Activated CD4-positive, alpha-beta T cell treated with anti-CD3 and anti-CD28 coated beads for 4 hours (primary cell): ENCODE results near the gene GPRC6A.
"Not testable (repeated sequence)": the region's sequence is repeated elsewhere in the genome, so short reads cannot be mapped to it uniquely, and the experiment has no call there.

Experiments
- DNase-seq, 2 donors: peaks; one replicate each; pipeline ENCODE4 v3.0.0-alpha.2; 2020

Gene GPRC6A, protein sequence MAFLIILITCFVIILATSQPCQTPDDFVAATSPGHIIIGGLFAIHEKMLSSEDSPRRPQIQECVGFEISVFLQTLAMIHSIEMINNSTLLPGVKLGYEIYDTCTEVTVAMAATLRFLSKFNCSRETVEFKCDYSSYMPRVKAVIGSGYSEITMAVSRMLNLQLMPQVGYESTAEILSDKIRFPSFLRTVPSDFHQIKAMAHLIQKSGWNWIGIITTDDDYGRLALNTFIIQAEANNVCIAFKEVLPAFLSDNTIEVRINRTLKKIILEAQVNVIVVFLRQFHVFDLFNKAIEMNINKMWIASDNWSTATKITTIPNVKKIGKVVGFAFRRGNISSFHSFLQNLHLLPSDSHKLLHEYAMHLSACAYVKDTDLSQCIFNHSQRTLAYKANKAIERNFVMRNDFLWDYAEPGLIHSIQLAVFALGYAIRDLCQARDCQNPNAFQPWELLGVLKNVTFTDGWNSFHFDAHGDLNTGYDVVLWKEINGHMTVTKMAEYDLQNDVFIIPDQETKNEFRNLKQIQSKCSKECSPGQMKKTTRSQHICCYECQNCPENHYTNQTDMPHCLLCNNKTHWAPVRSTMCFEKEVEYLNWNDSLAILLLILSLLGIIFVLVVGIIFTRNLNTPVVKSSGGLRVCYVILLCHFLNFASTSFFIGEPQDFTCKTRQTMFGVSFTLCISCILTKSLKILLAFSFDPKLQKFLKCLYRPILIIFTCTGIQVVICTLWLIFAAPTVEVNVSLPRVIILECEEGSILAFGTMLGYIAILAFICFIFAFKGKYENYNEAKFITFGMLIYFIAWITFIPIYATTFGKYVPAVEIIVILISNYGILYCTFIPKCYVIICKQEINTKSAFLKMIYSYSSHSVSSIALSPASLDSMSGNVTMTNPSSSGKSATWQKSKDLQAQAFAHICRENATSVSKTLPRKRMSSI

DNA sequence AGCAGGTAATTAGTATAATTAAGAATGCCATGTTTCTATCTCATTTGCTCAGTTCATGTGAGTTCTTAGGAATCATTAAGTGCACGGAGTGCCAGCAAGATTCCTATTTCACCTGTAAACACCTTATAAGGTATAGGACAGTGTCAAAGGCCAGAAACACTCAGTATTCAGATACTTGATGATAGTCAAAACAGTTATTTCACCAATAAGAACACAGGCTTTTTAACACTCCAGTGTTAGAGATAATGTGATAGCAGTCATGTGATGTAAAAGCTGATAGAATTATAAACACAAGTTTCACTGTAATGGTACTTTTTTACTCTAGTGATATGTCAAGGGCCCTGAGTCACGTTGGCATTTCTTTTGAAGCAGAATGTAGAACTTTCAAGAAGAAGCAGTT, at the start of gene GPRC6A:
TSS of gene GPRC6A (minus strand) at position 101 of the 400 bp plus-strand sequence. CDS start at position 31, 70 bp downstream.
- no peak for DNase-seq

DNA sequence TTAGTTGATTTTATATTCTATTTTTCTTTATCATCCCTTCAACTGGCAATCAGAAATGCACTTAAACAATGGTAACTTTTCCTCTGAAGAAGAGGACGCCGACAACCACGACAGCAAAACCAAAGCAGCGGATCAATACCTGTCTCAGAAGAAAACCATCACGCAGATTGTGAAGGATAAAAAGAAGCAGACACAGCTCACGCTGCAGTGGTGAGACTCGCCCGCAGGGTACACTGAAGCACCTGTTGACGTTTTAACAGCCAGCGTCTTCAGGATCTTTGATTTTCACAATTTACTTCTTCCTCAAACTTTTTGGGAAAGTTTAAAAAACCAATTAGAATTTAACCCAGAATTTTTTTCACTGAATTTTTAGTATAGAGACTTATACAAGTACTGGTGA, 48.9 kb upstream of the GPRC6A start:
- DNase-seq = no peak

DNA sequence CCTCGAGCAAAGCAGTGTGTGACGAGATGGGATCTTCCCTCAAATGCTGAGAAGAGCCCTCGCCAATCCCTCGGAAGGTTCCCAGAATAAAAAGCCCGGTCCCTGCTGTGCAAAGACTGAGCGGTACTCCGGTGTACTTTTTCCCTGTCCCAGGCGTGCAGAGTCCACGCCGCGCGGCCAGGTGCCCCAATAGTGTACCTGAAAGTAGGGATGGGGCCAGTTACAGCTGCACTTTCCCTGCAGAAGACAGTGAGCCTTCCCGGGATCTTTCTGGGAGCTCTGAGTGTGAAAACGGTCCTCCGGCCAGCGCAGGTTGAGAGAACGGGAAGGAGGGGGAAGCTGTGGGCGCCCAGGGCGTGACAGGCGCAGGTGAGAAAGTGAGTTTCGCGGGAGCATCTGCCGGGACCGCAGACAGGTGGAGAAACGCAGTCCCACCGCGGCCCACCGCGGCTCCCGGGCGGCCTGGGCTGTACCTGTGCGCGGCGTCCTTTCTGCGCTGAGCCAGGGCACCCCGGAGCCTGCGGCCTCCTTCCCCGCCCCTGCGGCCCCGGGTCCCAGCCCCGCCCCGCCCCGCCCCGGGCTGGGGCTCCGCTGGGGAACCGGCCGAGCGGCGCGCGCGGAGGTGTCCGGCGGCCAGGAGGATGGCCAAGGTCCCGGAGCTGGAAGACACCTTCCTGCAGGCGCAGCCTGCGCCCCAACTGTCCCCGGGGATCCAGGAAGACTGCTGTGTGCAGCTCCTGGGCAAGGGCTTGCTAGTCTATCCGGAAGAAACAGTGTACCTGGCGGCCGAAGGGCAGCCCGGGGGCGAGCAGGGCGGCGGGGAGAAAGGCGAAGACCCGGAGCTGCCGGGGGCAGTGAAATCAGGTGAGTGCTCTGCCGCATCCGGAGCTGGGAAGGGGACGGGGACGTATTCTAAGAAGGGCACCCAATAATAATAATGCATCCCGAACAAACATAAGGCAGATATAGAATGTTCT, 48.0 kb upstream of the GPRC6A start, which contains the start of gene RFX6:
TSS of gene RFX6 (plus strand) at position 608 of the 977 bp plus-strand sequence. CDS start at position 642, 34 bp downstream.
- no peak for DNase-seq

DNA sequence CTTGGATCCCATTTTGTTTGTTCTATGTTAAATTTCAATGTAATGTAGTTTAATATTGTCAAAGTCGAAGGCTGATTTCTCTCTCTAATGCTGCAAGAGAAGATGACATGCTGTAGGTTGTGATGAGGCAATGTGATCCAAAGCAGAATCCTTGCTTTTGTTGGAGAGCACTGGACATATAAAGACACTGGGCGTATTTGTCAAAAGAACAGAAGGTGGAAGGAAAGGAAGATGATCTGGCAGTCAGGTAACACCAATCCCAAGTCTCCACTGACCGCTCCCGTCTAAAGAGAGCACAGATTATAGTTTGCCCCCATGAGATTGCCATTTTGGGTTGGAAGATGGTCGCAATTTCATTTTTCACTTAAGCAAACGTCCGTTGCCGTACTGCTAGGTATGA, 47.2 kb upstream of the GPRC6A start:
- DNase-seq = no peak

DNA sequence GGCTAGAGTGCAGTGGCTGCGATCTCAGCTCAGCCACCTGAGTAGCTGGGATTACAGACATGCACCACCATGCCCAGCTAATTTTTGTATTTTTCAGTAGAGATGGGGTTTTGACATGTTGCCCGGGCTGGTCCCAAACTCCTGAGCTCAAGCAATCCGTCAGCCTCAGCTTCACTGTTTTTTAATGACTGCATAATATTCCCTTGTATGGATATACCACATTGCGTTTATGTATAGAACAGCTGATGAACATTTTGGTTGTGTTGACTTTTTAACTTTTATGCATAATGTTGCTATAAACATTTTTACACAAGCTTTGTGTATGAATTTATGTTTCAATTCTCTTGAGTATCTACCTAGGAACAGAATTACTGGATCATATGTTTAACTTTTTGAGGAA, 43.9 kb upstream of the GPRC6A start:
- no peak for DNase-seq

DNA sequence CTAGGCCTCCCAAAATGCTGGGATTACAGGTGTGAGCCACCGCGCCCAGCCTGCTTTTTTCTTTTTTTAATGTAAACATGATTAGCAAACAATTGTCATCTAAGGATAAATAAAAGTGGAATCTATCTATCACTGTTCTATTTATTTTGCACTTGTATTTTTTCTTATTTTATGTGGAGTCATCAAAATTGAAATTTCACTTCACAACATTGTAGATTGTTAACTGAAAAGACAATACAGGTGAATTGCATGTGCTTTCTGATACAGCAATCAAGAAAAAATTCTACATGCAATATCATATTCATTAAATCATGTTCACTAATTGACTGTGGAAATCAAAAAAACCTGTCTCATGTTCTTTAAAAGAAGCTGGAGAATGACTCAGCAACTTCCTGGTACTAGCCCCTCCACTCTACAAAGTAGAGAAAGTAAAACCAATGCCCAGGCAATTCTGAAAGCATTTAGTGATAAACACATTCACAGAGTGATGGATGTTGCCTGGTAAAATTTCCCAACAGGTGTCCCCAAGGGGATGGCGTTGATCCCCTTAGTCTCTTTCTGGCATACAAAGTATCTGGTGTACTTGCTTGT, 37.5 kb upstream of the GPRC6A start:
- DNase-seq = no peak

DNA sequence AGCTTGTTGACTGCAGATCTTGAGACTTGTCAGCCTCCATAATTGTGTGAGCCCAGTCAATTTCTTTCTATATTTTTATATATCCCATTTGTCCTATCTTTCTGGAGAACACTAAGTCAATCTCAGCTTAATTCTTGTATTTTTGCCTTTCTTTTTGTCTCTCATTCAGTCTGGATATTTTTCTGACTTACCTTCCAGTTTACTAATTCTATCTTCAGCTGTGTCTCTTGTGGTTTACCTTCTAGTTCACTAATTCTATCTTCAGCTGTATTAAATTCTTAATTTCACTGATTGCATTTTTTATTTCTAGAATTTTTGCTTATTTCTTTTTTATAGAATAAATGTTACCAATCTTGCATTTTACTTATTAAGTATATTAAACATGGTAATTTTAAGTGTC, 30.4 kb upstream of the GPRC6A start:
- no peak for DNase-seq

DNA sequence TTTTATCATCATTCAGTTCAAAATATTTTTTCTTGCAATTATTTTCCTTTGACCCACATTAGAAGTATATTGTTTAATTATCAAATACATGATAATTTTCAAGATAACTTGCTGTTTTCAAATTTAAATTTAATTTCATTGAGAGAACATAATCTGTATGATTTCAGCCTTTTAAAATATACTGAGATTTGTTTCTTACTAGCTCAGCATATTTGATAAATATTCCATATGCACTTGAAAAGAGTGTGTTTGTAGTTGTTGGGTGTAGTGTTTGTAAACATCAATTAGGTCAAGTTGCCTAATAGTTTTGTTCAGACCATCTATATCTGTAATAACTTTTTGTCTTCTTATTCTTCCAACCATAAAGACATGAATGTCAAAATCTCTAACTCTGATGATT, 29.2 kb upstream of the GPRC6A start:
- DNase-seq = no peak

DNA sequence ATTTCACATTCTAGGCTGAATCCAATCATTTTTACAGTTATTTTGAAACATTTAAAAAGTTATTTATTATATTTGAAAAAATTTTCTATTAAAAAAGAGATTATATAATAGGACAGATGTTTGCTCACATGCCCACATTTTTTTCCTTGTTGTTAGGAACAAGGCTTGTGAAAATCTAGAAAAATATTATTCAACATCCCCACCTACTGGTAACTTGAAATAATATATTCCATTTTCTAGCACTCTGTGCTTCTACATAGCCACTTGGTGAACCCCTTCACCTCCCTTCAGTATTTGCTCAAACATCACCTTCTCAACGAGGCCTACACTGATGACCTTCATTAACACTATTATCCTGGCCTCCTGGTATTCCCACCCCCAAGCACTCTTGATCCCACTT, 18.3 kb upstream of the GPRC6A start:
- no peak for DNase-seq

DNA sequence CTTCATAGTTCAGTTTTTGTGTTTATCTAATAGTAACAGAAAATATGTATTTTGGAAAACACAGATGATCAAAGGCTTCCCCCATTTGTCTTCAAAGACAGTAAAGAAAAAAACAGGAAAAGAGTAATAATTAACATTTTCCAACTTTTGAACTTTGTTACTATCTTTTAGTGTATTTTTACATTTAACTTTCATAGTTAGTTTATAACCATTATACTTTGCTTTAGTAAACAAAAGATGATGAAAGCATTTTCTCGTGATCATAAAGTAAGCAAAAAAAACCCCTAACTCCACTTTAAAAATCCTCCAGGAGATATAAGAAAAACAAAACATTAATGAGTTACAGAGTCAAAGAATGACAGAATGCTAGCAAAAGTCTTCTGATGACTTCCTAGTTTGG, 13.6 kb upstream of the GPRC6A start:
- no peak for DNase-seq

DNA sequence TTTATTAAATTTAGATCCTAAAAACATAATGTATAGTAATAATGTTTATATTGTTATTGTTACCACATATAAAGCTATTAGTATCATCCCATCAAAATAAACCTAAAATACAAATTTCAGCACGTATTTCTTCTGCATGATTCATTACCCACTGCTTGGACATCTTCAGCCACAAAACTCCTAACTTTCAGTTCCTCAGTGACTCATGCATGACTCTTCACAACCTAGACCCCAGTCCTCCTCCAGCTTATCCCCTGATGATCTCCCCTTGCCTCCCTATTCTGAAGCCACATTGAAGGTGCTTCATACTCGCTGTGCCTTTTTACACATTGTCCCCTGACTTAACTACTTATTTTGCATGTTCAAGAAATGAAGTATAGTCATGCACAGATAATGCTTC, 11.2 kb upstream of the GPRC6A start:
- DNase-seq = no peak

DNA sequence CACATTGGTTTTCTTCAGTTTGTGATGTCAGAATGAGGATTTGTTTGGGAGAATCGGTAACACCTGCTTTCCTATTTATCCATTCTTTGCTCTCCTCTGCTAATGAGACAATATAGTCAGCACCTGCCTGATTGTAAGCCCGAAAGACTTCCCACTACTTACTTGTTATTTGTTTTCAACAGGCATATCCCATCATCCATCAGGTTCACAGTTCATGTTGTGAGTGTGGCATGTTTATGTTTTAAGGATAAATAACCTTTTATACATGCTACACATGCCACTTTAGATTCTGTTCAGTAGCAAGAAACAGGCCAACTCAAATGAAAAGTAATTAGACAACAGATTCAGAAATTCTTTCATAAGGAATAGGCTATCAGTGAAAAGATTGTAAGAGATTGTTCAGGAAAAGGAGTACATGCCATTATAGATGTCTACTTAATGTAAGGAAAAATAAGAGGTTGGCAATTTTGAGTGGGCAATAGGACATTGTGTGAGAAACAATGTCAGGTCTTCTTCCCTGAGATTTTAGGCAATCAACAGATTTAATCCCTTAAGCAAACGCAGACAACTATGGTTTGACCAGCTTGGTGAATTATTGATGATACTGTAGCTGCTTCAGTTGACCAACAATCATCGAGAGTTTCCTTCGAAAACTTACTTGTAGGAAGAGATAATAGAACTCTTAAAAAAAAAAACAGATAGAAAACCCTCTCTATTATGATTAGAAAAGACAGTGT, 7.9 kb upstream of the GPRC6A start:
- no peak for DNase-seq

DNA sequence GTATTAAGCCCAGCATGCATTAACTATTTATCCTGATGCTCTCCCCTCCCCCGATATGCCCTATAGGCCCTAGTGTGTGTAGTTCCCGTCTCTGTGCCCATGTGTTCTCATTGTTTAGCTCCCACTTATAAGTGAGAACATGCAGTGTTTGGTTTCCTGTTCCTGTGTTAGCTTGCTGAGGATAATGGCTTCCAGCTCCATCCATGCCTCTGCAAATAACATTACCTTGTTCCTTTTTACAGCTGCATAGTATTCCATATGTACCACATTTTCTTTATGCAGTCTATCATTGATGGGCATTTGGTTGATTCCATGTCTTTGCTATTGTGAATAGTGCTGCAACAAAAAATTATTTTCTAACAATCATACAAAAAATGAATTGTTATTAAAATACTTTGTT, 5.6 kb upstream of the GPRC6A start:
- DNase-seq = not testable (repeated sequence)

DNA sequence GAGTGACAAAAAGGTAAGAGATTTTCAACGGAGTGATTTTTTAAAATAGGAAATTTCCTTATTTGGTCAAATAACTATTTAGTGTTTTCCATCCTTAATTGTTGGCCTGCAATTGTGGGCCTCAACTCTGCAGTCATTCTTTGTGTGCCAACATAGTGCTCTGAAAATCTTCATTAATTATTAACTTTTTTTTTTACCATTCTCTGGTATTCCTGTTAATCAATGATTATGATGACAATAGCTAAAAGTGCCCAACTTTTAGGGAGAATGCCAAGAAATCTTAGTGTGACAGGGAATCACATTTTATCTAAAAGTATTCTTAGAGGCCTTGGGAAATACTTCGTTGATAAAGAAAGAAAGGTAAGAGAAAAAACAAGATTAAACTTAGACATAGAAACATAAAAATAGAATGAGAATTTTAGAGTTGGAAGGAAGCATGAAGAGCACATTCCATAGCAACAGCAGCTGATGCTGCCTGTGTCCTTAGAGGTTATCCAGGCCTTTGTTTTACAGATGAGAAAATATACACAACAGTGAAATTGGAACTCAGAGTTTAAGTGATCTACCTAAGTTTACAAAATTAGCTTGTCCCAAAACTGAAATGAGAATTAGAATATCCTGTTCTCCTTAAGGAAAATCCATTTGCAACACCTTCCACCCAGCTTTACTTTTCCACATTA, 1.2 kb downstream of the GPRC6A start:
- DNase-seq = no peak

DNA sequence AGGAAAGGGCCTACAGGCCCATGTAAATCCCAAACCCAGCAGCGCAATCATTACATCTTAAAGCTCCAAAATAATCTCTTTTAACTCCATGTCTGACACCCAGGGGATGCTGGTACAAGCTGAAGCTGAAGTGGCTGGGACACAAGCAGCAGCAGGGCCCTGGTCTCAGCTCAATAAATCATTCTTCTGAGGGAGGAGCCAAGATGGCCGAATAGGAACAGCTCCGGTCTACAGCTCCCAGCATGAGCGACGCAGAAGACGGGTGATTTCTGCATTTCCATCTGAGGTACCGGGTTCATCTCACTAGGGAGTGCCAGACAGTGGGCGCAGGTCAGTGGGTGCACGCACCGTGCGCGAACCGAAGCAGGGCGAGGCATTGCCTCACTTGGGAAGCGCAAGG, 12.5 kb downstream of the GPRC6A start:
- DNase-seq = not testable (repeated sequence)

DNA sequence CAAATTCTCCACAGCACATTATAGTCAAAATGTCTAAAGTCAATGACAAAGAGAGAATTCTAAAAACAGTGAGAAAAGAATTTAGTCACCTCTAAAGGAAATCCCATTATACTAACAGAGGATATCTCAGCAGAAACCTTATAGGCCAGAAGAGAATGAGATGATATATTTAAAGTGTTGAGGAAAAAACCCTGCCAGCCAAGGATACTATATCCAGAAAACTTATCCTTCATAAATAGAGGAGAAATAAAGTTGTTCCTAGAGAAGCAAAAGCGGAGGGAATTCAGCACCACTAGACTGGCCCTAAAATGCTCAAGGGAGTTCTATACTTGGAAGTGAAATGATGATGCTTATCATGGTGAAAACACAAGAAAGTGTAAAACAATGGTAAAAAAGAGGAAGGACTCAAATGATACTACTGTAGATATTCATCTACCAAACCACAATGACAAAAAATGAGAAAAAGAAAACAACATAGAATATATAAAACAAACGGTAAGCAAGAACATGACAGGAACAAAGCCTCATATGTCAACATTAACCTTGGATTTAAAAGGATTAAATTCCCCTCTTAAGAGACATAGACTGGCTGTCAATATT, 16.7 kb downstream of the GPRC6A start:
- no peak for DNase-seq

DNA sequence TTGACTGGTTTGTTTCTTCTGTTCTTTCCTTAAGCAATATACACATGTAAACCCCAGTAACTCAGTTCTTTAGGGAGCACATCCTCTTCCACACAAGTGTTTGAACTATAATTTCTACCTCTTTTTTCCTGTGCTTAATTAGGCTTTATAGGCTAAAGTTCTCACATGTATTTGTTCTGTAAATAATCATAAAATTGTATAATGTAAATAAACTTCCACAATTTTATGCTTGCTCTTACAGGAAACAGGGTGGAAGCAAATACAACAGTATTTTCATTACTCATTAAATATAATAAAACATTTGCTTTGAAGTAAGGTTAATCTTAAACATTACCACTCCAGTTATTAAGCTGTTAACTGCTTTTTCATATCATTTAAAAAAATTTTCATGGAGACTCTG, 26.9 kb downstream of the GPRC6A start:
- no peak for DNase-seq

DNA sequence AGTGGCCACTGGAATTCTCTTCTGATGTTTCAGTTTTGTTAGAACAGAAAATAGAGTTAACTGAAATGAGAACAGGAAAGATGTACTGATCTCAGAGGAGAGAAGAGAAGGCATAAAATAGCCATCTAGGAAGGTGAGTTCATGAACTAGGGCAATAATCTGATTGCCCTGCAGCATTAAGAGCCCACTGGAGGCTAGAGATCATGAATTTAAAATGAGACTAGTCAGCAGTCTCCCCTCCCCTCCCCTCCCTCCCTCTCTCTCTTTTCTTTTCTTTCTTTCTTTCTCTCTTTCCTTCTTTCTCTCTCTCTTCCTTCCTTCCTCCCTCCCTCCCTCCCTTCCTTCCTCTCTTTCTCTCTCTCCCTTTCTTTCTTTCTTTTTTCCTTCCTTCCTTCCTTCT, 28.9 kb downstream of the GPRC6A start:
- no peak for DNase-seq

DNA sequence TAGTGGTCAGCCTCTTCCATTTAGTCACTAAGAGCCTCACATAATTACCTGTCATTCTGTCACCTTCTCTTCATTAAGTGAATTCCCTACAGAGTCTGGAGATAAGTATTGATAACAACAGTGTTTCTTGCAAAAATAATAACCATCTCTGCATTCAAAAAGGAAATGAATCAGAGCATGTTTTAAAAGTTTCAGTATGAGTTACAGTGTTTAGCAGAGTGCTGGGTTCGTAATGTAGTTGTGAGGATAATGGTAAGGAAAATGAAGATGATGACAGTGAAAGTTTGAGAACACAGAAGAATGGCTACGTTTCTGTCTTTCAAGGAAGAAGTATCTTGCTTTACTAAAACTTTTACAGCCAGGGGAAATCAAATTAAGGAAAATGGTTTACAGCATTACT, 31.3 kb downstream of the GPRC6A start:
- no peak for DNase-seq

DNA sequence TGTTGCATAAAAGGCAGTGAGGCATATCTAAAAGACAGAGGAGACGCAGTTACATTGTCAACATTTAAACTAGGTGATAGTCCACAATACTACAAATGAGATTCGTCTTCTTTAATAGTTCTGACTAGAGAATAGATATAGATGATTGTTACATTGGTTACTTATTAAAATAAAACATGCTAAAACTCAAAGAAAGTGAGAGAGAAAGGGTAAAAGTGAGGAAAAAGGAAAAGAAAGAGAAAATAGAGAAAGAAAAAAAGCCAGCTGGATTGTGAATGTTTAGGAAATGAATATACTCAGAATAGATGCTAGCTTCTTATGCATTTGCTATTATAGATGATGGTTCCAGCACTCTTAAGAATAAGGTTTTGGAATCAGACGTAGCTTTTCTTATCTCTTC, 35.7 kb downstream of the GPRC6A start:
- no peak for DNase-seq
